ENCODE measurements around the gene BHLHE41. TPM values are rescaled to one million over a fixed set of nuclear protein-coding genes. Genes with fewer than 3 reads are reported as not detected.

Gene BHLHE41
- total and polyA plus RNA-seq, 9 of the 15 experiments (the other 6 are each of a cell fraction or from before 2014, with no cell fraction given) = not detected

- Histone ChIP-seq H2AFZ (ENCODE audit: low read depth, low read length) (no peak overlapping the region), H4K20me1 (replicated peaks; ENCODE audit: control insufficient read depth, insufficient read depth, low read length) (no peaks in the 10 kb centered on the region), H3K9ac (ENCODE audit: insufficient read depth in 1 of 2, low read depth in 2 of 2, low read length in 2 of 2) (no peak overlapping the region), H3K79me2 (ENCODE audit: control insufficient read depth, insufficient read depth, low read length) (no peaks in the 10 kb centered on the region), H3K27ac (ENCODE audit: extremely low read depth, low read depth, low read length) (no peak overlapping the region), H3K4me3 (no peak overlapping the region), H3K4me2 (ENCODE audit: insufficient read depth, low read length) (no peak overlapping the region), H3K9me3 (replicated peaks; ENCODE audit: control insufficient read depth, insufficient read depth, low read depth, low read length) (no peaks in the 10 kb centered on the region), H3K4me1 (replicated peaks in 1 of 2; ENCODE audit: control insufficient read depth in 2 of 2, insufficient read depth in 2 of 2, low read length in 2 of 2) (no peaks in the 10 kb centered on the region), H3K9me1 (ENCODE audit: control insufficient read depth, insufficient read depth, low read length) (no peaks in the 10 kb centered on the region), H3K36me3 (ENCODE audit: control insufficient read depth, insufficient read depth, low read length) (no peaks in the 10 kb centered on the region), H3K27me3 (ENCODE audit: control insufficient read depth in 2 of 2, insufficient read depth in 2 of 2, low read length in 2 of 2) (peaks cover 4 to 6% of the 10 kb centered on the region in 2 experiments; a peak in 3 of 5 replicates)
- DNase-seq (ENCODE audit: extremely low read depth in 1 of 4, low spot score in 3 of 4) (no peak), ATAC-seq (no peak), FAIRE-seq (no peak)
- in situ Hi-C loops (cut with MboI) = no loop called here
- ChIA-PET CTCF (ENCODE audit: low intra/inter-chr PET ratio) (no interaction called here), POLR2A (no interaction called here)
- intact Hi-C loops (cut with micrococcal nuclease) = loop anchor here (10.0 kb wide), 2 partner anchors 432 to 612 kb away; no protein-coding TSS in a partner anchor
- no TSS peak for BruUV-seq (replicated peaks)
- WGBS (ENCODE audit: insufficient coverage, low coverage, missing lambda C conversion rate) = 0% methylated on average over 3 of the region's 4 CpGs
- TF ChIP-seq PTBP1 (IDR thresholded peaks at IDR 0.05; ENCODE audit: low read depth, low read length) (no peak), ZNF12 (CRISPR knock-in tag; IDR thresholded peaks at IDR 0.05) (no peak), MCM3 (IDR thresholded peaks at IDR 0.05) (no peak), ILF3 (IDR thresholded peaks at IDR 0.05; ENCODE audit: borderline replicate concordance) (no peak), CSDE1 (IDR thresholded peaks at IDR 0.05) (no peak), ZNF778 (CRISPR knock-in tag; IDR thresholded peaks at IDR 0.05) (no peak), RFX7 (CRISPR knock-in tag; IDR thresholded peaks at IDR 0.05) (no peak), ZNF23 (CRISPR knock-in tag; IDR thresholded peaks at IDR 0.05) (no peak), CREBBP (IDR thresholded peaks at IDR 0.05; ENCODE audit: low read depth, low read length) (no peak), TSHZ1 (CRISPR knock-in tag; IDR thresholded peaks at IDR 0.05) (no peak), SMAD1 (IDR thresholded peaks at IDR 0.05; ENCODE audit: low read depth, low read length, partially characterized antibody) (no peak), STAT5B (CRISPR knock-in tag; IDR thresholded peaks at IDR 0.05) (no peak), ZNF146 (CRISPR knock-in tag; IDR thresholded peaks at IDR 0.05; ENCODE audit: unreplicated experiment) (no peak), KDM2B (CRISPR knock-in tag; IDR thresholded peaks at IDR 0.05) (no peak), MITF (IDR thresholded peaks at IDR 0.05) (no peak)
These were observed 32.3 kb downstream of the BHLHE41 start for GRCh38 chr12:26092346-26093105.

All from K562 (cell line).